Adrenal gland (tissue), 5 donors: ENCODE data around the gene CCSER1.

ENCODE experiments used
- CTCF ChIP-seq, 6 experiments: fragments of 450-650 bp in 4 of 6; fragments of 200-600 bp in 2 of 6; sonication (generic) in 1 of 6; IDR thresholded peaks; 1 replicate in 5 of 6; 2 replicates in 1 of 6; pipeline versions ENCODE4 v1.5.1 to v1.8.0; 2016 to 2021; ENCODE audit warnings: antibody characterized with exemption in 6 of 6, mild to moderate bottlenecking in 2 of 6, moderate library complexity in 1 of 6
- POLR2A ChIP-seq, 2 donors: fragments of 450-650 bp; IDR thresholded peaks; one replicate each; pipeline ENCODE4 v1.6.1; 2017; ENCODE audit warnings: antibody characterized with exemption in 2 of 2, mild to moderate bottlenecking in 2 of 2, moderate library complexity in 1 of 2
- donor health status: DM: no; HTN: no; CAD: no.

- TF ChIP-seq CTCF (IDR thresholded peaks at IDR 0.05): no peak
- no peak for TF ChIP-seq POLR2A (IDR thresholded peaks at IDR 0.05)
Observed at GRCh38 chr4:90715242-90715641, 588.0 kb downstream of the CCSER1 start.
